NCI-H146 treated with DMSO at 0.1 percent for 48 hours (cell line): Measurements from ENCODE around the gene APMAP.
"Not testable (repeated sequence)": the region's sequence is repeated elsewhere in the genome, so short reads cannot be mapped to it uniquely, and the experiment has no call there.

Experiments used
- DNase-seq: peaks from one replicate; lab custom pipeline; 2025; ENCODE audit not compliant: unreplicated experiment; lab: John Stamatoyannopoulos, UW

Gene APMAP

DNA sequence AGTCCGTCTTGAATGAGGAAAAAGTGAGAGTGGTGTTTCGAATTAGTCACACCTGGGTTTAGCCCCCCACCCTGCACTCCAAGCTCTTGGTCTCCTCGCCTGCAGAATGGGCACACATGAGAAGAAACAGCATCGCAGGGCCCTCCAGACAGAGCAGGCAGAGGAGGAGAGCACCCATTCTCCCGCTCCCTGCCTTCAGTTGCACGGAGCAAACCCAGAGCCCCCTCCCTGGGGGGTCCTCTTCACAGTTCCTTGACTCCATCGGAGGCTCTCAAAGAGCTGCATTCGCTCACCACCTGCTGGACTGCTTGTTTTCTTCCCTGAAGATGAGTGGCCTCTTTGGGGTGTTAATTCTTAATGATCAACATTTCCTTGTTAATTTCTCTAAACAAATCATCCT lies 38.4 kb downstream of the APMAP start:
- no peak for DNase-seq

DNA sequence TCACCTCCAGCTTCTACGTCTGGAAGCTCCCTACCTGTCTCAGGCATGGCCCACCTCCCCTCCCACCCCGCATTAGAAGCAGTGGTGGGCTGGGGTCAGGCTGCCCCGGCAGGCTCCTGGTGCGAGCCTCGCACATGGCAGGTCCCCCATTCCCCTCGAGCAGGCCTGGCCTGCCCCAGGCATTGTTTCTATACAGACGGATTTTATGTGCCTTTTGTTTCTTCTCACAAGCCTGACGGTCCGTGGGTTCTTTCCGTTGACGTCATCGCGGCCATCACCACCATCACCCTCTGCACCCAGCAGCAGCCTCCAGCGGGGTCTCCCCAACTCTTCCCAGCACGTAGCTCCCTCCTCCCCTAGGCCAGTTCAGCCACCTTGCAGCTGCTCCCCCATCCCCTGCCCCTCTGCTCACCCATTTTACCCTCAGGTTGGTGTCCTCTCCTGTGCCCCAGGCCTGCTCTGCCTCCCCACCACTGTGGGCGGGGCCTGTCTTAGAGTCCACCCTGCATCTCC lies 38.9 kb downstream of the APMAP start:
- DNase-seq, result no peak

DNA sequence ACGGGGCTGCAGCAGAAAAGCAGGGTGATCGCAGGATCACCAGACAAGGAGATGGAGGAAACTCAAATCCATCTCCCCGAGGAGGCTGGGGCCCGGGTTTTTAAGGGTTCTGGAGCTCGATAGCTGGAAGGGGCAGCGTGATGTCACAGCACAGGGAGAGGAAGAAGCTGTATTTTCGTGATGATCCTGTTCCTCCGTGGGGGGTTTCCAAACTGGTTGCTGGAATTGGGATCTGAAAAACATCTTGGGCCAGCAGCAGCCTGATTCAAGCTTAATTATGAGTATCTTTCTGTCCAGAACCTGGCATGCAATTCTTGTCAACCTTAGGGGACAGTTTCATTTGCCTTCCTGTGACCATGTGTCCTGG lies 39.4 kb downstream of the APMAP start:
- DNase-seq, result no peak

DNA sequence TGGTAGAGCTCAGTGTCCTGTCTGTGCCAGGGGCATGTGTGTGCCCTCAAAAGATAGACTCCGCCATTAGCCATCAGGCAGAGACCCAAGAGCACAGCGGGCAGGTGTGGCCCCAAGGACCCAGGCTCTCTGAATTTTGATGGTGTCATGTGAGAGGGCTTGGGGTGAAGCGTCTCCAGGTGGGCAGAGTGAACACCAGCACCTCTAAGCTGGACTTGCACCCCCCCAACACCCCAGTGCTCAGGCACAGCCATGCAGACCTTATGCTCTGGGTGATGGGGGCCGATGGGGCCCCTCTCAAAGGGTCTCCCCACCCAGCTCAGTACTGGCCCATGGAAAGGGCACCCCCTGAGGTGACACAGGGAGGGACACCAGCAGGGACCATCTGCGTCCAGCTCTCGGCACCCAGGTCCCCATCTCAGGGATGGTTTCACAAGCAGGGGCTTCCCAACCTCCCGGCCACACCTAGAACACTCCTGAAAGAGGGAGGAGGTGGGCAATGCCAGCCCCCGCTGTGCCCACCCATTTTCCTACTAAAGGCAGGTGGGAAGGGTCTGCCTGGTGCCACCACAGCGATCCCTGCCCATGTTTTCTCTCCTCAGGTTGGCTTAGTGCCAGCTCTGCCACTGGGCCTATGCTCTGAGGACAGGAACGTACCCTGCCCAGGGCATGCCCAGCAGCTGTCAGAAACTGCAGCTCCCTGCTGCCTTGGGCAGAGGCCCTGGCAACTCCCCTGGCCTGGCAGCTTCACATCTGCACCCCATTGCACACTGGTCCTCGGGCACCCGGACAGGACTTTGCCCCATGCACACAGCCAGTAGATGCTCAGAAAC lies 40.0 kb downstream of the APMAP start:
- no peak for DNase-seq

DNA sequence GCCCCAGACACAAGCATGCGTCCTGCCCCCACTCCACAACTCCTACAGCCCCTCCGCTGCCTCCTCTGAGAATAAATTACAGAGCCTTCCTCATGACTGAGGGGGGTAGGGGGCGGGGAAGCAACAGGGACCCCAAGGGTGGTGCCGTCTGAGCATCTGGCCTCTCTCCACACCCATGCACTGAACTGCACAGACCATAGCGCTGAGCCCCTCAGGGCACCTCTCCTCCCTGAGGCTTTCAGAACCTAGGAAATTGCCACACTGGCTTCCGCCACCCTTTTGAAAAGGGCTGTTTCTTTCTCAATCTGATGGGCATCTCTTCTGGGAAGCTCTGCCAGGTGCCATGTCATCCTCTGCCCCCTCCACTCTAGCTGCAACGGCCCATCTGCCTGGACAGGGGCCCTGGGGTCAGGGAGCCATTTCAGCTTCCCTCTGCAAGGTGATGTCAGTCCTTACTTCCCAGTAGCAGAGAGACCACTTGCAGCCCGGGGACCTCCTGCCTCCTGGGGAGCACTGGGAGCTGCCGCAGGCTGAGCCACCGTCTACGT lies 40.9 kb downstream of the APMAP start:
- no peak for DNase-seq

DNA sequence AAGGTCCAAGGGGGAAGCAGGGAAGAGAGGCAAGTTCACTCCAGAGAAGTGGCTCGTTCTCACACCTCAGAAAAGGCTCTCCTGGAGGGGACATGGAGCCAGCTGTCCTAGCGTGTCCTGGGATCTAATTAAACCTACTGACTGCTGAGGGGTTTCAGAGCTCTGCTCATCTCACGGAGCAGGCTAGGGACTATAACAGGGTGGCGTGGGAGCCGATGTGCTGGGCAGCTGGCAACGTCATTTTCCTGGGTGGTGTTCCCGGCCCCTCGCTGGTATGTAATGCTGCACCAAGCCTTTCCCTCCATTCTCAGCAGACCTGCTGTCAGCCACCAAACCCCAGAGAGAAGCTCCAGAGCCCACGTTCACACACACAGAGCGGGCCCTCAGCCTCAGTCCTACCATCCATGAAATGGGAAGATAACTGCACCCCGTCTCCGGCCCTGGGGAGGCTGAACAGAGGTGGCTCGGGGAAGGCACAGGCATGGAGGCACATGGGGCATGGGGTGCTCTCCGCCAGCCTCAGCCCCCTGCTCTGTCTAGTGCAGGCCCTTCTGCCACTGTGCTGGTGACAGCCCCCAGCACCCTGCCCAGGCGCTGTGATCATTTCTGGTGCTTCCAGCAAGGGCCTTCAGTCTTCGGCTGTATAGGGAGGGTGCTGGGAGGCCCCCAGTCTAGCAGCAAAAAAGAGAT lies 41.6 kb downstream of the APMAP start:
- no peak for DNase-seq

DNA sequence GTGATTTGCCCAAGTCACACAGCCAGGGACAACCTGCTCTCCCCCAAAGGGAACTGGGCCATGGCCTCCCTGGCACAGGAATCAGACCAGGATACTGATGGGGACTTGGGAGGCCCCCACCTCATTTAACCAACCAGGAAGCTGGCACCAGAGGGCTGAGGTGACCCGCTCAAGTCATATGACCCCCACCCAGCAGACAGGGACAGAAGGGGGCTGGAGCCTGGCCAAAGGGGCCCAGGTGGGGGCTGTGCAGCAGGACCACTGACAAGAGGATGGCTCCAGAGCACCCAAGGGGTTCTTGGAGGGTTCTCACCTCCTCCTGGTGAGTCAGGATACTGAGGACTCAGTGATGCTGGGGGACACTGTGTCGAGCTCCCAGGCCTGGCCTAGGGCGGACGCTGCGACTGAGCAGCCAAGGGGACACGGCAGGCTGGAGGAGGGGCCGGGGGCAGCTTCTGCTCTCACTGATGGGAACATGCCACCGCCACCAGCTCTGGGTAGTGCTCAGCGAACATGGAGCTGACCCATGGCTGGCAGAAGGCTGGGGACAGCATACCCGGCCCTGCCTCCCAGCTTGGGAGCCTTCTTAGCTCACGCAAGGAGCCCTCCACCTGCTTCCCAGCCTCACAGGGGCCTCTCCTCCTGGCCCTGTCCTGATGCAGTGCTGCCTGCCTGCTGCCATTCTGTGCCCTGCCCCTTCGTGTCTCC lies 42.3 kb downstream of the APMAP start:
- no peak for DNase-seq

DNA sequence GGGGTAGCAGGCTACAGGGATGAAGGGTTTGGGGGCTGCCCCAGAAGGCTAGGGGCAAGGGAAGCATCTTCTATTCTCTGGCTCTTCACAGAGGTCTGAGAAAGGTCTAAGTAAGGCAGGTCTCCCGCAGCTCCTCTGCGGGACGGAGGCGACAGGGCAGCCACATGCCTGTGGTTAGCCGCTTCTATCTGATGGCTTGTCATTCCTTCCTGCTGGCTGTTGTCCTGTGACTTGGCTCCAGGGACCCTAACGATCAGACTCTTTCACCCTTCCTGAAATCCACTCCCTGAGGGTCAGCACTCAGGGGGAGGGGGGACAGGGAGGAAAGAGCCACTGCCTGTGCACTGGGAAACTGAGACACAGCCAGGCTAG lies 42.8 kb downstream of the APMAP start:
- no peak for DNase-seq

DNA sequence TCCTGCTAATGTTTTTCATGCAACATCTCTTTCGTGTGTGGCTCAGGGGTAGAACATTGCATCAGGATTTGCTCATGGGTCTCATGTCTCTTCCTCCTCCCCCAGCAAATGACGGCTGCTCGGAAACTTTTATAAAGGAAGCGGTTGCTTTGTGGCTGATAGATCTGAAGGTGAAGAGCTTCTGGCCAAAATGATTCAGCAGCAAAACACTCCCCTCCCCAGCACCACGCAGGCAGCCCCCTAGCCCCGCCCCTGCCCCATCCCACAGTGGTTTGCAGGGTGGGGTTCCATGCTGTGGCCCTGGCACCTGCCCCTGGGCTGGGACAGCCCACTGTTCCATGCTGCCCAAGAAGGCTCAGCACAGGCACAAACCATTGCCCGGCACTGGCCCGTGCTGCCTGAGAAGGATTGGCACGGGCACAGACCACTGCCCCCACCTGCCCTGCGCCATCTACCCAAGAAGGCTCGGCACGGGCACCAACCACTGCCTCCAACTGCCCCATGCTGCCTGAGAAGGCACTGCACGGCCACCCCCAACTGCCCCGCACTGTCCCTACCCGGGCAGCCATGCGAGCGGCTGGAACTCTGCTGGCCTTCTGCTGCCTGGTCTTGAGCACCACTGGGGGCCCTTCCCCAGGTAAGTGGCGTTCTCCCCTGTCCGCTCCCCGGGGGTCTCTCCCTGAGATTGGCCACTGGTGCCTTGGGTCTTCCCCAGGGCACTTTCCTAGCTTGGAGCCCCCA lies 43.4 kb downstream of the APMAP start, which contains the start of gene CST7:
TSS of gene CST7 (plus strand) at position 331 of the 741 bp plus-strand sequence. CDS start at position 568, 237 bp downstream.
- no peak for DNase-seq

DNA sequence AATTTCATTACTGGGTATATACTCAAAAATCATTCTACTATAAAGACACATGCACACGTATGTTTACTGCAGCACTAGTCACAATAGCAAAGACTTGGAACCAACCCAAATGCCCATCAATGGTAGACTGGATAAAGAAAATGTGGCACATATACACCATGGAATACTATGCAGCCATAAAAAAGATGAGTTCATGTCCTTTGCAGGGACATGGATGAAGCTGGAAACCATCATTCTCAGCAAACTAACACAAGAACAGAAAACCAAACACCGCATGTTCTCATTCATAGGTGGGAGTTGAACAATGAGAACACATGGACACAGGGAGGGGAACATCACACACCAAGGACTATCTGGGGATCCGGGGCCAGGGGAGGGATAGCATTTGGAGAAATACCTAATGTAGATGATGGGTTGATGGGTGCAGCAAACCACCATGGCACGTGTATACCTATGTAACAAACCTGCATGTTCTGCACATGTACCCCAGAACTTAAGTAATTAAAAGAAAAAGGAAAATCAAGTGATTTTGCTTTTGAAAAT lies 44.1 kb downstream of the APMAP start:
- DNase-seq, result not testable (repeated sequence)

DNA sequence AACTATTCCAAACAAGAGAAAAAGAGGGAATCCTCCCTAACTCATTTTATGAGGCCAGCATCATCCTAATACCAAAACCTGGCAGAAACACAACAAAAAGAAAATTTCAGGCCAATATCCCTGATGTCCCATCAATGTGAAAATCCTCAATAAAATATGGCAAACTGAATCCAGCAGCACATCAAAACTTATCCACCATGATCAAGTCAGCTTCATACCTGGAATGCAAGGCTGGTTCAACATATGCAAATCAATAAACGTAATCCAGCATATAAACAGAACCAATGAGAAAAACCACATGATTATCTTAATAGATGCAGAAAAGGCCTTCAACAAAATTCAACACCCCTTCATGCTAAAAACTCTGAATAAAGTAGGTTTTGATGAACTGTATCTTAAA lies 46.2 kb downstream of the APMAP start:
- DNase-seq, result not testable (repeated sequence)

DNA sequence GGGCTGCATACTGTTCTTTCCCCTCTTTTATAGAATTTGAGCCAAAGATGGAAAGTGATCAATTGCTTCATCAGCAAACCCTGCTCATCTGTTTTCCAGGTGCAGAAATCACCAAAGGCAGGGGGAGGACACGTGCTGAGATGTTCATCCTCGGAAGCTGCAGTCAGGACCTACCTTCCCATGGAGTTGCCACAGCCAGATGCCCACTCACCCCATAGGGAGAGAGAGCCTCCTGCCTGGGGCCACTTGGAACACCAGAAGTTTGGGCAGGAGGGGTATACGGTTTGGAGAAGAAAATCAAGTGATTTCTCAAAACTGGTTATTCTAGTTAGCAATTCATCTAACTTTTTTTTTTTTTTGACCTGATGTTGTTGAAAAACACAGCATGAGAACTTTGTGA lies 48.8 kb downstream of the APMAP start:
- DNase-seq, result no peak

DNA sequence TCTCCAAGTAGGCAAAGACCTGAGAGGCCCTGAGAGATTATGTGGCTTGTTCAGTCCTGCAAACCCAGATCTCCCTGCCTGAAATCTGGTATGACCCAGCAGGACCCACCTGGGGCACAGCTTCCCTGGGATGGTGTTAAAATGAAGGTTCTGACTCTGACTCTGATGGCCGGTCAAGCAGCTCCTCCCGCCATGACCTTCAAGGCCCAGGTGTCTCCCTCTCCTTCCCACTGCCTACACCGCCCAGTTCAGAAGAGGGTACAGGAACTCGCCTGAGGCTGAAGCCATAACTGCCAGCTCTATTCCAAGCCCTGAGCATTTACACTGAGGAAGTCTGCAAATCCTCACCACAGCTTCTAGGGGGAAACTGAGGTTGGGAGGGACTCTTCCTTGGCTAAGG lies 49.4 kb downstream of the APMAP start:
- no peak for DNase-seq

DNA sequence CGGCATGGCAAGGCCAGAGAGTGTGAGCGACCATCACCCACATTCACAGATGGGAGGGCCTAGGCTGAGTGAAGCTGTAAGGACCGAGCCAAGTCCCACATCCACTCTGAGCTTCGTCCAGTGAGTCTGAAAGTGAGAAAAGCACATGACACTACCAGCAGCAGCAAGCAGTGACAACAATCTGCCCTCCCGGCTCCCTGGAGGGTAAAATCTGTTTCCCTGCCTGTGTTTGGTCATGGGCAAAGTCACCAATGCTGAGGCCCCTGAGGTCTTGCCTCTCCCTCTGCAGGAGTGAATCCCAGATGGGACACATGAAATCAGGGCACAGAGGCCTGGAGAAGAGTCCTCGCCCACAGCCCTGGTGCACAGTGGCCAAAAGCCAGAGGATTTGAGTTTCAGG lies 49.9 kb downstream of the APMAP start:
- no peak for DNase-seq

DNA sequence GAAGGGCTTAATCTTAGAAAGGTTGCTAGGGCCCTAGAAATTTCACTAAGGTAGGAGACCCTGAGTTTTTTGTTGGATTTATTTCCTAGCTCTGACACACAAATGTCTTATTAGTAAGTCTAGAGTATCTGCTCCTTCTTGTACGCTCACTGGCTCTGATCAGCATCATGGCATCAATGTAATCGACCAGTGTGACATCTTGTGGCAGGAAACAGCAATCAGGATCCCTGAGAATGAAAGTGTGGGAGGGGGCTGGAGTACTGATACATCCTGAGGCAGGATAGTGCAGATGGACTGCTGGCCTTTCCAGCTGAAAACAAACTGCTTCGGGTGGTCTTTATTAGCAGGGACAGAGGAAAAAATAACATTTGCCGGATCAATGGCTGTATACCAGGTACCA lies 53.5 kb downstream of the APMAP start:
- no peak for DNase-seq

DNA sequence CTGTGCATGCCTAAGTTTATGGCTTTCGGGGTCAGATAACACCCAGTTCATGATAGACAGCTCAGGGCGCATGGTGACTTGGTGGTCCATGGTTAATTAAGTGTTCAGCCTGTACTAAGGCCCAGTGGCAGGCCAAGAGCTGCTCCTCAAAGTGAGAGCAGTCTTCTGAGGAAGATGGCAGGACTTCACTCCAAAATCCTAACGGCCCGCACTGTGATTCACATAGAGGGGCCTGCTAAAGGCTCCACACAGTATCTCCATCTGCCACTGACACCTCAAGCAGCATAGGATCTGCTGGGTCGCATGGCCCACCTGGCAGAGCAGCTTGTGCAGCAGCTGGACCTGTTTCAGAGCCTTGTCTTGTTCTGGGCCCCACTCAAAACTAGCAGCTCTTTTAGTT lies 54.1 kb downstream of the APMAP start:
- no peak for DNase-seq

DNA sequence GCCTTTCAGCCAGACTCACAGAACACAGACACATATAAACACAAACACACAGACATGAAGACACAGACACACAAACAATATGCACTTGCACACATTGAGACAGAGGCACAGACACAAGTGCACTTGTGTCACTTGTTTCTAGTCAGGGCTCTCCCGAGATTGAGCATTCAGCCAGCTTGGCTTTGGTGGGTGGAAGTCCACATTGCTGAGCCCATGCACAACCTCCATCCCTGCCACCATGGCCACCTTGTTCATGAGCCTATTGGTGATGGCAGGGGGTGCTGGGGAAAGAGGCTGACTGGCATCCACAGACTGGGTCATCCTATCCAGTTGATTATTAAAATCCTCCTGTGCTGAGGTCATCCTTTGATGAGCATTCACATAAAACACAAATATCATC lies 55.0 kb downstream of the APMAP start:
- no peak for DNase-seq

DNA sequence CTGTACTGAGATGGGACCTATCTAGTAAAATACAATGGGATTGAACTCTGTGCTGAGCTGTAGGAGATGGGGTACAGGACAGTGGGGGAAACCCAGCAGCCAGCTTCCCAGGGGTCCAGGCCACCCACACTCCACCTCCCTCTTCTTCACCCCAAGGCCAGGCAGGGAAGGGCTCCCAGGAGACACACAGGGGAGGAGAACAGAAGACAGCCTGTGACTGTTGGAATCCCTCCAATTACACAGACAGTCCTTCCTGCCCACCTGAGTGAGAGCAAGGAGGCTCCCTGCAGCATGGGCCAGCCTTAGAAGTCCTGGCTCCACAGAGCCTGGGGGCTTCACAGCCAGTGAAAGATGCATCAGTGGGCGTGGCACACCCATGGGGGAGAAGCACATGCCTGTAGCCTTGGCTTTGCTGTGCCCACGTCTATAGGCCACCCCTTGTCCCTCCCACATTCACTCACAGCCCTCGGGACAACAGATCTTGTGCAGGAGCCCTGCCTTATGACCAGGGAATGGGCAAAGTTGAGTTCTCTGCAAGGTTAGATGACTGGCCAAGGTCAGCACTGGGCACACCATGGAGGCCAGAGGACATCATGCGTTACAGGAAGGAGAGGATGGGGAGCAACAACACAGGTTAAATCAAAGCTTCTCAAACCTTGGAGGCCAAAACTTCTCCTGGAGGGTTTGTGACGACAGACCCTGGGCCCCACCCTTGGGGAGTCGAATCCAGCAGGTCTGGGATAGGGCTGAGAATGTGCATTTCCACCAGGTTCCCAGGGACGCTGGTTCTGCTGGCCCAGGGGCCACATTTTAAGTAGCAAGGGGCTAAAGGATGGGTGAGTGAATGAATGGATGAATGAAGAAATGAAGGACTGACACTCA lies 55.8 kb downstream of the APMAP start:
- DNase-seq, result no peak

DNA sequence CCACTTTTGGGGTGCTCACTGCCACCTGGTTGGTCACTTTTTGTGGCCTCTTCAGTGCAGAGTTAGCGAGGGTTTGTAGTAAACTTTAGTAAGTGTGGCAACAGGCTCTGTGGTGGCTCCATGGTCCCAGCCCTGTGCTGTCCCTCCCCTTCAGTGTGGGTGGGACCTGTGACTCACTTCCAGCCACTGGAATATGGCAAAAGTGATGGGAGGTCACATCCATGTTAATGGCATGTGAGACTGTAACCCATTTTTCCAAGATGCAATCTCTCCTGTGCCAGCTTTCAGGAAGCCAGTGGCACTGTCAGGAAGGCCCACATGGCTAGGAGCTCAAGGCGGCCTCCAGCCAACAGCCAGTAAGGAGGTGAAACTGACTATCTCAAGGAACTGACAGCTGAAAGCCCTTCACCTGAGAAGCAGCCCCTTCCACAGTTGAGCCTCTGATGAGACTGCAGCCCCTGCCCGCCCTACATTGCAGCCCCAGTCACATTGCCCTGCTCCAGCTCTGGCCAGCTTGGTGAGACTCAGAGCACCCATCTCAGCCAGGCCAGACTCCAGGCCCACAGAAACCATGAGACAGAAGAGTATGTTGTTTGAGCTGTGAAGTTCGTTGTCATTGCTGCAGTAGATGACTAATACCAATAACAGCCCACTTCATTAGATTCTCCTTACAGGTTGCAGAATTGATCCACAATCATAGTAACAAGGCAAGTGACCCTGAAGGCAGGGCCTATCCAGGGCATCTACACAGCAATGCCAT lies 56.6 kb downstream of the APMAP start:
- DNase-seq, result no peak
